Measurements from ENCODE around the gene INSR. TPM values are rescaled to one million over a fixed set of nuclear protein-coding genes. Genes with fewer than 3 reads are reported as not detected.
A peak's percentile ranks its signal among the peaks of the same experiment; 100 is the strongest.

INSR gene
- total RNA-seq, 4 donors from 2014 or later: 134 to 252 (median 164) TPM

DNA sequence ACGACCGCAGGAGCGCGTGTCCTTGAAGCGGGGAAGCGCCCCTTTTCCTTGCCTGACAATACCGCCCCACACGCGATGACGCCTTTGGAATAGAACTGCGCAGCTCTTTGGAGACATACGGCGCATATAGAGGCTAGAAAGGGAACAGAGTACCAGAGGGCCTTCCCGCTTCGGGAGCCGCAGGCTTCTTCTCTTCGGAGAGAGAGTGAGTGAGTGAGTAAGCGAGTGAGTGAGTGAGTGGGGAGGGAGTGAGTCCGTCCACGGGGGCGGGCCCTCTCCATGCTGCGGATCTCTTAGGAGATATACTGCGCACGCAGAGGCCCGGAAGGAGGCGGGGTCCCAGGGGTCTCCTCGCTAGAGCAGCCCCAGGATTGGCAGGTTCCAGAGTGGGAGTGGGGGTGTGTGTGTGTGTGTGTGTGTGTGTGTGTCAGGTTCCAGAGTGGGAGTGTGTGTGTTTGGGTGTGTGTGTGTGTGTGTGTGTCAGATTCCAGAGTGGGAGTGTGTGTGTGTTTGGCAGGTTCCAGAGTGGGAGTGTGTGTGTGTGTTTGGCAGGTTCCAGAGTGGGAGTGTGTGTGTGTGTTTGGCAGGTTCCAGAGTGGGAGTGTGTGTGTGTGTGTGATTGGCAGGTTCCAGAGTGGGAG lies 97.0 kb downstream of the INSR start:
- Histone ChIP-seq H3K36me3 (no peaks in the 10 kb centered on the region), H3K9me3 (no peaks in the 10 kb centered on the region), H3K27me3 (no peaks in the 10 kb centered on the region), H3K27ac (peak overlapping the region; percentile 81 to 92 (median 88)), H3K4me3 (peak overlapping the region in 3 of 4 donors; percentile 64 to 75 (median 71)), H3K4me1 (peaks cover 14 to 42% (median 30%) of the 10 kb centered on the region in 4 donors)
- WGBS, 2 donors (ENCODE audit: low coverage in 1 of 2): 1% methylated on average over 27 of the region's 27 CpGs; no CpG with 5 or more reads in 1 of the 2 donors
- TF ChIP-seq POLR2AphosphoS5 (IDR thresholded peaks at IDR 0.05) (peak in 2 of 3 donors; percentile 56 to 72), EP300 (IDR thresholded peaks at IDR 0.05; ENCODE audit: low read depth) (no peak)
- TF ChIP-seq, protein P1, sequence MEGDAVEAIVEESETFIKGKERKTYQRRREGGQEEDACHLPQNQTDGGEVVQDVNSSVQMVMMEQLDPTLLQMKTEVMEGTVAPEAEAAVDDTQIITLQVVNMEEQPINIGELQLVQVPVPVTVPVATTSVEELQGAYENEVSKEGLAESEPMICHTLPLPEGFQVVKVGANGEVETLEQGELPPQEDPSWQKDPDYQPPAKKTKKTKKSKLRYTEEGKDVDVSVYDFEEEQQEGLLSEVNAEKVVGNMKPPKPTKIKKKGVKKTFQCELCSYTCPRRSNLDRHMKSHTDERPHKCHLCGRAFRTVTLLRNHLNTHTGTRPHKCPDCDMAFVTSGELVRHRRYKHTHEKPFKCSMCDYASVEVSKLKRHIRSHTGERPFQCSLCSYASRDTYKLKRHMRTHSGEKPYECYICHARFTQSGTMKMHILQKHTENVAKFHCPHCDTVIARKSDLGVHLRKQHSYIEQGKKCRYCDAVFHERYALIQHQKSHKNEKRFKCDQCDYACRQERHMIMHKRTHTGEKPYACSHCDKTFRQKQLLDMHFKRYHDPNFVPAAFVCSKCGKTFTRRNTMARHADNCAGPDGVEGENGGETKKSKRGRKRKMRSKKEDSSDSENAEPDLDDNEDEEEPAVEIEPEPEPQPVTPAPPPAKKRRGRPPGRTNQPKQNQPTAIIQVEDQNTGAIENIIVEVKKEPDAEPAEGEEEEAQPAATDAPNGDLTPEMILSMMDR (IDR thresholded peaks at IDR 0.05): no peak
- peak; percentile 92 for DNase-seq
- in situ Hi-C loops (cut with MboI; ENCODE audit: low pct_ligation_motif_present in 1 of 4, low pct_unique_long_range_greater_than_20kb in 1 of 4, low sequenced_read_pairs in 3 of 4): loop anchor here in 3 of 4 donors (5.0 to 25.0 kb wide), 3 partner anchors 90 to 98 kb away; partner anchors contain the start of gene INSR (in 3 of the 3)
- intact Hi-C loops (cut with DNase I; ENCODE audit: low total_unique reads): loop anchor here (5.0 kb wide), 1 partner anchor 50 kb away; no protein-coding TSS in a partner anchor

- TF ChIP-seq EP300 (IDR thresholded peaks at IDR 0.05; ENCODE audit: low read depth) (no peak), POLR2A (IDR thresholded peaks at IDR 0.05) (no peak), POLR2AphosphoS5 (IDR thresholded peaks at IDR 0.05) (no peak)
- TF ChIP-seq, protein P1 (IDR thresholded peaks at IDR 0.05): no peak
- WGBS, 2 donors (ENCODE audit: low coverage in 1 of 2): 34 to 54% methylated on average over 6 to 8 of the region's 8 CpGs
- Histone ChIP-seq H3K36me3 (no peaks in the 10 kb centered on the region), H3K4me3 (peak overlapping the region in 3 of 4 donors; percentile 64 to 75 (median 71)), H3K4me1 (peaks cover 14 to 46% (median 28%) of the 10 kb centered on the region in 4 donors), H3K27me3 (no peaks in the 10 kb centered on the region), H3K9me3 (no peaks in the 10 kb centered on the region), H3K27ac (peak overlapping the region; percentile 81 to 92 (median 88))
- in situ Hi-C loops (cut with MboI; ENCODE audit: low pct_ligation_motif_present in 1 of 4, low pct_unique_long_range_greater_than_20kb in 1 of 4, low sequenced_read_pairs in 3 of 4) (loop anchor here in 3 of 4 donors (5.0 to 25.0 kb wide), 3 partner anchors 91 to 98 kb away; partner anchors contain the start of gene INSR (in 3 of the 3)), intact Hi-C loops (cut with DNase I; ENCODE audit: low total_unique reads) (loop anchor here (5.0 kb wide), 1 partner anchor 49 kb away; no protein-coding TSS in a partner anchor)
- DNase-seq: no peak
Measured at GRCh38 chr19:7196763-7197118, 97.5 kb downstream of the INSR start.

DNA sequence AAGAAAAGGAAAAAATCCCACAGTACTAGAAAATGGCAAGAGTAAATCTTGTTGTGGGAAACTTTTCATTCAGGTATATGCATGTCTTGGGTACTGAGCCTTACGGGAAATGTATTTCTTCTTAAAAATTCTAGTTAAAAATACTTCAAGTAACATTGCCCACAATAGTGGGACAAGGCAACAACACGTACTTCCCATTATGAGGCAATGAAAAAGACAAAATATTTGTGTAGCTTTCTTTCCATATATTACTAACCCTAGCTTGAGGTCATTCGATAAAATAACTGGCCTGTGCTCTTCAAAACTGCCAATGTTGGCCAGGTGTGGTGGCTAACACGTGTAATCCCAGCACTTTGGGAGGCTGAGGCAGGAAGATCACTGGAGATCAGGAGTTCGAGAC lies 99.2 kb downstream of the INSR start:
- DNase-seq: no peak
- intact Hi-C loops (cut with DNase I; ENCODE audit: low total_unique reads) (loop anchor here (5.0 kb wide), 1 partner anchor 48 kb away; no protein-coding TSS in a partner anchor), in situ Hi-C loops (cut with MboI; ENCODE audit: low pct_ligation_motif_present in 1 of 4, low pct_unique_long_range_greater_than_20kb in 1 of 4, low sequenced_read_pairs in 3 of 4) (loop anchor here in 3 of 4 donors (5.0 to 25.0 kb wide), 3 partner anchors 92 to 100 kb away; partner anchors contain the start of gene INSR (in 3 of the 3))
- H3K4me3 ChIP-seq: no peak overlapping the region
- H3K27ac ChIP-seq: peak overlapping the region in 1 of 4 donors; percentile 87
- WGBS, 2 donors (ENCODE audit: low coverage in 1 of 2): 80 to 89% methylated on average over 5 of the region's 5 CpGs
- no peaks in the 10 kb centered on the region for H3K9me3 ChIP-seq
- H3K4me1 ChIP-seq: peaks cover 10 to 40% (median 20%) of the 10 kb centered on the region in 4 donors
- no peaks in the 10 kb centered on the region for H3K27me3 ChIP-seq
- TF ChIP-seq, protein P1 (IDR thresholded peaks at IDR 0.05): no peak
- no peak for TF ChIP-seq EP300 (IDR thresholded peaks at IDR 0.05; ENCODE audit: low read depth)
- TF ChIP-seq POLR2AphosphoS5 (IDR thresholded peaks at IDR 0.05): no peak
- no peak for TF ChIP-seq POLR2A (IDR thresholded peaks at IDR 0.05)
- H3K36me3 ChIP-seq: no peaks in the 10 kb centered on the region

GRCh38 chr19:7194566-7194965 lies 99.6 kb downstream of the INSR start:
- TF ChIP-seq, protein P1 (IDR thresholded peaks at IDR 0.05): no peak
- TF ChIP-seq POLR2A (IDR thresholded peaks at IDR 0.05): no peak
- H3K4me3 ChIP-seq: no peak overlapping the region
- H3K27me3 ChIP-seq: no peaks in the 10 kb centered on the region
- H3K4me1 ChIP-seq: peaks cover 6 to 35% (median 15%) of the 10 kb centered on the region in 4 donors
- 86 to 91% methylated on average over 8 to 9 of the region's 9 CpGs for WGBS, 2 donors (ENCODE audit: low coverage in 1 of 2)
- H3K36me3 ChIP-seq: no peaks in the 10 kb centered on the region
- no peak for DNase-seq
- intact Hi-C loops (cut with DNase I; ENCODE audit: low total_unique reads): no loop called here
- in situ Hi-C loops (cut with MboI; ENCODE audit: low pct_ligation_motif_present in 1 of 4, low pct_unique_long_range_greater_than_20kb in 1 of 4, low sequenced_read_pairs in 3 of 4): loop anchor here in 2 of 4 donors (10.0 to 25.0 kb wide), 2 partner anchors 93 to 100 kb away; partner anchors contain the start of gene INSR (in 2 of the 2)
- H3K27ac ChIP-seq: no peak overlapping the region
- no peaks in the 10 kb centered on the region for H3K9me3 ChIP-seq

All from transverse colon (tissue), 4 donors.